GM12801 (cell line): ENCODE measurements around the gene NUDCD2.

Experiments used
- TF ChIP-seq, protein P1 (sequence below): IDR thresholded peaks from one replicate; pipeline ENCODE4 v1.5.1; 2011; ENCODE audit warnings: control low read depth; ENCODE audit not compliant: insufficient read length; ENCODE audit errors: extremely low read depth

Gene NUDCD2

DNA sequence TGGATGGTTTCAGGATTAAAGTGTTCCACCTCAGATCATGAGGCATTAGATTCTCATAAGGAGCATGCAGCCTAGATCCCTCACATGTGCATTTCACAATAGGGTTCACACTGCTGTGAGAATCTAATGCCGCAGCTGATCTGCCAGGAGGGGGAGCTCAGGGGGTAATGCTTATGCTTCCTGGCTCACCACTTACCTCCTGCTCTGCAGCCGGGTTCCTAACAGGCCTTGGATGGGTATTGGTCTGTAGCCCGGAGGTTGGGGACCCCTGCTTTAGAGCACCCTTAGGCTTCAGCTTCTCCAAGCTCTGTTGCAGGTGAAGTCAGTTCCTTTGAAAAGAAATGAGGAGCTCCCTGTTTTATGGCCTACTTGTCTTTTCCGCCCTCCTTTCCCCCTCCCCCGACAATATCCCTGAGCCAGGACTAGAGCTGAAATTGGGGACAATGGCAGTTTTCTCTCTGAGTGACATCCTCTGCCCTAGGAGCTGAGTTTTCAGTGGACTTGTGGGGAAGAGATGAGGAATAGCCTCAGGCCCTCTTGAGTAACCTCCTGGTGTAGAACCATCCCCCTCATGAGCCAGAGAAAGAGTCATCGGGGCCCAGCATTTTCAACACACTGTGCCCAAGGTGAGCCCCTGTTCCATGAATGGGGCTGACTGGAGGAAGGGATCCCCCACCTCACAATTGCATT lies 29.3 kb upstream of the NUDCD2 start:
- TF ChIP-seq, protein P1, sequence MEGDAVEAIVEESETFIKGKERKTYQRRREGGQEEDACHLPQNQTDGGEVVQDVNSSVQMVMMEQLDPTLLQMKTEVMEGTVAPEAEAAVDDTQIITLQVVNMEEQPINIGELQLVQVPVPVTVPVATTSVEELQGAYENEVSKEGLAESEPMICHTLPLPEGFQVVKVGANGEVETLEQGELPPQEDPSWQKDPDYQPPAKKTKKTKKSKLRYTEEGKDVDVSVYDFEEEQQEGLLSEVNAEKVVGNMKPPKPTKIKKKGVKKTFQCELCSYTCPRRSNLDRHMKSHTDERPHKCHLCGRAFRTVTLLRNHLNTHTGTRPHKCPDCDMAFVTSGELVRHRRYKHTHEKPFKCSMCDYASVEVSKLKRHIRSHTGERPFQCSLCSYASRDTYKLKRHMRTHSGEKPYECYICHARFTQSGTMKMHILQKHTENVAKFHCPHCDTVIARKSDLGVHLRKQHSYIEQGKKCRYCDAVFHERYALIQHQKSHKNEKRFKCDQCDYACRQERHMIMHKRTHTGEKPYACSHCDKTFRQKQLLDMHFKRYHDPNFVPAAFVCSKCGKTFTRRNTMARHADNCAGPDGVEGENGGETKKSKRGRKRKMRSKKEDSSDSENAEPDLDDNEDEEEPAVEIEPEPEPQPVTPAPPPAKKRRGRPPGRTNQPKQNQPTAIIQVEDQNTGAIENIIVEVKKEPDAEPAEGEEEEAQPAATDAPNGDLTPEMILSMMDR, result no peak

DNA sequence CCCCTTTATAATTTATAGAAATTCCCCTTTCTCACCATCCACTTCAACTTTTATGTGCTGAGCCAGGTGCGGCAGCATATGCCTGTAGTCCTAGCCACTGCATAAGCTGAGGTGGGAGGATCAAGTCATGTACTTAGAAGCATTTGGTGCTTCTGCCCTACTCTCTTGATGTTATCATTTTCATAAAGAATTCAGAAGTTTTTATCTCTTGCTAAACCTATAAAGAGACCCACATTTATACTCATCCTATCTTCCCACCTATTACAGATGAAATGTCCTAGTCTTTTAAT lies 19.0 kb upstream of the NUDCD2 start:
- TF ChIP-seq, protein P1, result no peak

DNA sequence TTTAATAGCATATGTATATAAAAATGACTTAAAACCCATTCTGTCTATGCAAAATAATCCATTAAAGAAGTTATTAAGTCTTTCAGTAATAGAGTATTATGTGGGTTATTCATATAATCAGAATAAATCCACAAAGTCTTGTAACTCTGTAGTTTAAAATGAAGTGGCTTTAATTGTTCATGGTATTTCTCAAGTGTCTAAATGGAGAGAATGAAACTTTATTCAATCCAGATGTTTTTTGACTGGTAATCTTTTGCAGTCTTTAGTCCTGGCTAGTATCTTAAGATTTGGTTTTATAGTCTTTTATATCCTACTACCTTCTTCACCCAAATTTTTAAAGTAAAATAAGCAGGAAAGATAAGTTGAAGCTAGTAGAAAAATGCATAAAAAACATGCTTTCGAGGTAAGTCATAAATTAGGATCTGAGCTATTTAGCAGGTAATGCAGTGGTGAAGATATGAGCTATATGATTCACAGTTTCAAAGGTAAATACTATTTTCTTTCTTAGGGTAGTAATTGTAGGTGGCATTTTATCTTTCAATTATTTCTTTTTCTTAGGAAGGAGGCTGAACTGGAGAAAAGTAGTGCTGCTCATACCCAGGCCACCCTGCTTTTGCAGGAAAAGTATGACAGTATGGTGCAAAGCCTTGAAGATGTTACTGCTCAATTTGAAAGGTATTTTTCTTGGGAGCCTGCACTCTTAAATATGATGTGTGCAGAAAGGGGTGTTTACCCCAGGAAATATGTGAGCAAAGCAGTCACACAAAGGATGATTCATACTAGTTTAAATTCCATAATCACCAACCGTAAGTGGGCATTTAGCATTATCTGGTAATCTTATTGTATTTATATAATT lies 18.5 kb upstream of the NUDCD2 start:
- TF ChIP-seq, protein P1, result no peak

DNA sequence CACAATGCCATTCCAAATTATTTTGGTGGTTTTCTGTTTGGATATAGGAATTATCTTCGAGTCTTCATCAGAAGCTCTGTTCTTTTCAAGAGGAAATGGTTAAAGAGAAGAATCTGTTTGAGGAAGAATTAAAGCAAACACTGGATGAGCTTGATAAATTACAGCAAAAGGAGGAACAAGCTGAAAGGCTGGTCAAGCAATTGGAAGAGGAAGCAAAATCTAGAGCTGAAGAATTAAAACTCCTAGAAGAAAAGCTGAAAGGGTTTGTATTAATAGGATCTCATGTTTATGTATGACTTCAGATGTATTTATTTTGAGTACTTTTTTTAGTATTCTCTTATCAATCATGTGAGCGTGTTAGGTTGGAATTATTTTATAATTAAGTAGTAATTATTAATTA lies 15.5 kb upstream of the NUDCD2 start:
- TF ChIP-seq, protein P1, result no peak

DNA sequence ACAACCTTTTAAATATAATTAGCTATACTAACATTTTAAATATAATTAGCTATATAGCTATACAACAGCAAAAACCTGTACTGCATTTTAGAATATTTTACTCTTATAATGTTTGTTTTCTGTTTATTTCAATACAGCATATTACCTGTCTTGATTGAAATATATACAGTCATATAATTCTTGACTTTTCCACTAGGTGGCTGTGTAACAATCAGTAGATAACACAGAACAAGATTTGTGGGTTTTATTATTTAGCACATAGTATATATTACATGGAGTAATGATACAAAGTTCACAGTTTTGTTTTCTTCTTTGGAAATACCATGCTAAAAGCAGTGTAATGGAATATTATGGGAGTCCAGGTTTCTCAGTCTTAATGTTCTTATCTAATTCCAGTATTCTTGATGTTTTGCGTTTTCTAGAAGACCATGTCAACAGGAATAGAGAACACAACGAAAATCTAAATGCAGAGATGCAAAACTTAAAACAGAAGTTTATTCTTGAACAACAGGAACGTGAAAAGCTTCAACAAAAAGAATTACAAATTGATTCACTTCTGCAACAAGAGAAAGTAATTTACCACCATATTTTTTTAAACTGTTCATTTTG lies 13.8 kb upstream of the NUDCD2 start:
- TF ChIP-seq, protein P1, result no peak

DNA sequence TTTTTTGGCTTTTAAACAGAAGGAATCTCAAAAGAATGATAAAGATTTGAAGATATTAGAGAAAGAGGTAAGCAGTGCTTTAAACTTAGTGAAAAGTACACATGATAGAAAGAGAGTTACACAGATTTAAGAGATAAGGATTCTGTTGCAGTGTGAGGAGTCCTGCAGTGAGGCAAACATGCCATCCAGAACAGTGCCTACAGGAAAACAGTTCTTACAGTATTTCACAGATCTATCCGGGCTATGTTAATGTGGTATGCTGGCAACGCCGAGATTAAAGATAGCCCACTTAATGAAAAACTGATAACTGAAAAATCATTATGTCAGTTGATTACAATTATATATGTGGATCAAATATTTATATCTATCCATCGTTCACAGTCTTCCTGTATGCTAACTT lies 7.8 kb upstream of the NUDCD2 start:
- TF ChIP-seq, protein P1, result no peak

DNA sequence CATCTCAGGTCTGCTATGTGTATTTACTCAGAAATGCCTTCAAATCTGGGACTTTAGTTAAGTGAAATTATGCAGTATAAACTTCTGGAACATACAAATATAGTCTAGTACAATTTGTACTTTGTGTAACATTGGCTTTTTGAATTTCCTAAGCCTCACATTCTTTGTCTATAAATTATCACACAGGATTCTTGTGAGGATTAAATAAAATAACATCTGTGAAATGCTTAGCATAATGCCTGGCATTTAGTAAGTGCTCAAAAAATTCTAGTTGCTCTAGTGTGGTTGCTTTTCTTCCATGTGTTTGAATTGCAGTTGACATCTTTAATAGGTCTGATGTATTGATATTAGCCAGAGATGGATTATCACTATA lies 3.1 kb upstream of the NUDCD2 start:
- TF ChIP-seq, protein P1, result no peak
